Fibroblast of lung (primary cell): ENCODE data around the gene PFN1.

Source experiments
- CTCF ChIP-seq, 2 donors: IDR thresholded peaks in 1 of 2; conservative IDR thresholded peaks in 1 of 2; 1 replicate in 1 of 2; 2 replicates in 1 of 2; pipeline ENCODE4 v1.5.1; 2011 to 2012; ENCODE audit warnings: low read length in 2 of 2, control low read depth in 1 of 2, inconsistent platforms in 1 of 2, low read depth in 1 of 2, mild to moderate bottlenecking in 1 of 2
- EZH2 ChIP-seq: IDR thresholded peaks from 2 replicates; pipeline ENCODE4 v1.5.1; 2012; ENCODE audit warnings: low read length, control low read depth, mild to moderate bottlenecking; ENCODE audit errors: missing control alignments

- TF ChIP-seq CTCF (conservative IDR thresholded peaks at IDR 0.05 in 1 of 2, IDR thresholded peaks at IDR 0.05 in 1 of 2; ENCODE audit: low read depth in 1 of 2, low read length in 2 of 2) (no peak), EZH2 (no peak)
These were observed 25.2 kb upstream of the PFN1 start for GRCh38 chr17:4973256-4974114.
